GM12865 (cell line): ENCODE data around the gene PATJ.
"Not testable (repeated sequence)": the region's sequence is repeated elsewhere in the genome, so short reads cannot be mapped to it uniquely, and the experiment has no call there.

Source experiments
- DNase-seq: peaks from one replicate; pipeline ENCODE4 v3.0.0; 2010; ENCODE audit warnings: low read depth
- H3K4me3 ChIP-seq: 2 replicates; pipeline ENCODE4 v1.5.1; 2011; ENCODE audit warnings: mild to moderate bottlenecking, low read depth, low read length, control low read depth
- CTCF ChIP-seq: IDR thresholded peaks from 2 replicates; pipeline ENCODE4 v1.5.1; 2011; ENCODE audit warnings: low read length, control low read depth, low read depth, inconsistent platforms; ENCODE audit not compliant: insufficient read depth; ENCODE audit errors: missing control alignments

Gene PATJ

GRCh38 chr1:61825393-61825792 is 83.1 kb downstream of the PATJ start:
- no peak overlapping the region for H3K4me3 ChIP-seq
- no peak for TF ChIP-seq CTCF
- DNase-seq, result no peak

GRCh38 chr1:61828805-61829204 is 86.5 kb downstream of the PATJ start:
- DNase-seq, result no peak
- no peak overlapping the region for H3K4me3 ChIP-seq
- TF ChIP-seq CTCF, result no peak

- H3K4me3 ChIP-seq, result no peak overlapping the region
- DNase-seq, result no peak
- TF ChIP-seq CTCF, result no peak
These were observed 94.4 kb downstream of the PATJ start for GRCh38 chr1:61836649-61837048.

- not testable (repeated sequence) for DNase-seq, H3K4me3 ChIP-seq
These were observed 95.3 kb downstream of the PATJ start for GRCh38 chr1:61837607-61838006.

GRCh38 chr1:61839679-61840078 is 97.4 kb downstream of the PATJ start:
- TF ChIP-seq CTCF, result no peak
- DNase-seq, result no peak
- no peak overlapping the region for H3K4me3 ChIP-seq

GRCh38 chr1:61842036-61842435 is 99.8 kb downstream of the PATJ start:
- DNase-seq, result no peak
- no peak for TF ChIP-seq CTCF
- no peak overlapping the region for H3K4me3 ChIP-seq

GRCh38 chr1:61842863-61843514 is 100.7 kb downstream of the PATJ start:
- H3K4me3 ChIP-seq, result no peak overlapping the region
- TF ChIP-seq CTCF, result no peak
- DNase-seq, result no peak
